ENCODE measurements around the gene TMEM50B.

Gene TMEM50B

GRCh38 chr21:33490991-33491372 lies 11.2 kb upstream of the TMEM50B start:
- TF ChIP-seq CTCF (IDR thresholded peaks at IDR 0.05; ENCODE audit: low read depth, low read length): no peak
- DNase-seq (ENCODE audit: extremely low read depth, low read depth): no peak

- DNase-seq (ENCODE audit: extremely low read depth, low read depth): no peak
- TF ChIP-seq CTCF (IDR thresholded peaks at IDR 0.05; ENCODE audit: low read depth, low read length): no peak
Measured at GRCh38 chr21:33488936-33489335, 9.2 kb upstream of the TMEM50B start.

GRCh38 chr21:33487996-33488395 lies 8.2 kb upstream of the TMEM50B start:
- TF ChIP-seq CTCF (IDR thresholded peaks at IDR 0.05; ENCODE audit: low read depth, low read length): no peak
- no peak for DNase-seq (ENCODE audit: extremely low read depth, low read depth)

- no peak for TF ChIP-seq CTCF (IDR thresholded peaks at IDR 0.05; ENCODE audit: low read depth, low read length)
- DNase-seq (ENCODE audit: extremely low read depth, low read depth): no peak
Measured at GRCh38 chr21:33481314-33481943, 1.7 kb upstream of the TMEM50B start.

- DNase-seq (ENCODE audit: extremely low read depth, low read depth): no peak
- no peak for TF ChIP-seq CTCF (IDR thresholded peaks at IDR 0.05; ENCODE audit: low read depth, low read length)
Measured at GRCh38 chr21:33480481-33481103, 818 bp upstream of the TMEM50B start.

- DNase-seq (ENCODE audit: extremely low read depth, low read depth): no peak
- TF ChIP-seq CTCF (IDR thresholded peaks at IDR 0.05; ENCODE audit: low read depth, low read length): no peak; the same call in 1 of the 2 replicates
Measured at GRCh38 chr21:33478935-33479678, 667 bp downstream of the TMEM50B start.

GRCh38 chr21:33478182-33478581 lies 1.6 kb downstream of the TMEM50B start:
- no peak for DNase-seq (ENCODE audit: extremely low read depth, low read depth)
- no peak for TF ChIP-seq CTCF (IDR thresholded peaks at IDR 0.05; ENCODE audit: low read depth, low read length)

Measured in AG09319 (cell line).